ENCODE results near the gene TBC1D16. TPM values are rescaled to one million over a fixed set of nuclear protein-coding genes. Genes with fewer than 3 reads are reported as not detected.

Gene TBC1D16
- total RNA-seq, 1 experiment from 2014 or later: 85.8 TPM

DNA sequence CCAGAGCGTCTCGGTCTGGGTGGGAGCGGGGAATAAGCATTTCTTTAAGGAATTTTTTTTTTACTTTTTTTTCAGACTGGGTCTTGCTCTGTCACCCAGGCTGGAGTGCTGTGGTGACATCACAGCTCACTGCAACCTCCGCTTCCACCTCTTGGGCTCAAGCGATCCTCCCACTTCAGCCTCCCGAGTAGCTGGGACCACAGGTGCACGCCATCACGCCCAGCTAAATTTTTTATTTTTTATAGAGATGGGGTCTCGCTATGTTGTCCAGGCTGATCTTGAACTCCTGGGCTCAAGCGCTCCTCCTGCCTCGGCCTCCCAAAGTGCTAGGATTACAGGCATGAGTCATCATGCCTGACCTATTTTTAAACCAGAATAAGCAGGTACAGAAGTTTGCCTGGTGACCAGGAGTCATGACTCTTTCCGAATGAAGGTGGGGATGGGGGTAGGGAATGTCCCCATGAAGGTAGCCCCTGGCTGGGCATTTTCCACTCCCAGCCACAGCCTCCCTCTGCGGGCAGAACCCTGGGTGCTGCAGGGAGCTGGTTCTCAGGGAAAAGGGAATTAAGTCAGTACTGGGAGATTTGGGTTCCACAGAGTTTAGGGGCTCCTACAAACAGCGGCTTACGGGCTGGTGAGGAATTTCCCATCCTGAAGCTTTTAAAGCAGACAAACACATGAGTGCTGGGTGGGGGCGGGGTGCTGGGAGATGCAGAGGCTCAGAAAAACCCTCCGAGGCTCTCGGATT lies 48.3 kb downstream of the TBC1D16 start:
- H4K20me1 ChIP-seq (ENCODE audit: control insufficient read depth, insufficient read depth, insufficient read length): no peaks in the 10 kb centered on the region
- Mint-ChIP-seq H3K4me3 (no peak overlapping the region), H3K36me3 (ENCODE audit: insufficient read depth in 1 of 3, low read depth in 3 of 3) (peaks cover 0 to 7% (median 1%) of the 10 kb centered on the region in 3 experiments; a peak in 2 of 7 replicates), H3K9me3 (no peaks in the 10 kb centered on the region; a peak in 1 of 5 replicates), H3K27me3 (ENCODE audit: low read depth) (peaks cover 1% of the 10 kb centered on the region; the same call in 1 of the 2 replicates), H3K4me1 (peaks cover 37 to 46% of the 10 kb centered on the region in 2 experiments), H3K27ac (peak overlapping the region in 2 of 3 experiments; percentile 60 to 92; a peak in 2 of 7 replicates)
- DNase-seq: no peak
- no peak overlapping the region for H3K18ac ChIP-seq (ENCODE audit: insufficient read length, low read depth, low read length)
- H3K9me3 ChIP-seq (ENCODE audit: control insufficient read depth, low read depth, low read length): no peaks in the 10 kb centered on the region
- no peak overlapping the region for H4K91ac ChIP-seq (ENCODE audit: insufficient read length, low read depth, low read length)
- H3K27ac ChIP-seq (ENCODE audit: insufficient read length, low read depth, low read length): no peak overlapping the region
- H3K14ac ChIP-seq (ENCODE audit: insufficient read depth, low read length): no peak overlapping the region; the same call in 1 of the 2 replicates
- no peak overlapping the region for H2BK20ac ChIP-seq (ENCODE audit: low read depth, low read length, poor library complexity, severe bottlenecking)
- H2BK12ac ChIP-seq (ENCODE audit: insufficient read length, low read depth, low read length): no peak overlapping the region
- no peak overlapping the region for H2AFZ ChIP-seq (ENCODE audit: low read length)
- peaks cover 3% of the 10 kb centered on the region; the same call in 1 of the 2 replicates for H3K4me1 ChIP-seq (ENCODE audit: insufficient read depth, low read length)
- H4K8ac ChIP-seq (replicated peaks; ENCODE audit: insufficient read length, low read depth, low read length): no peak overlapping the region
- H3K9ac ChIP-seq (ENCODE audit: extremely low read depth, insufficient read length, low read length): no peak overlapping the region
- H3K4me2 ChIP-seq (ENCODE audit: insufficient read depth, insufficient read length, low read length): no peak overlapping the region
- no peak overlapping the region for H3K56ac ChIP-seq (ENCODE audit: insufficient read length, low read depth, low read length)
- no peak overlapping the region for H3T11ph ChIP-seq (ENCODE audit: low read length)
- TF ChIP-seq, protein P1, sequence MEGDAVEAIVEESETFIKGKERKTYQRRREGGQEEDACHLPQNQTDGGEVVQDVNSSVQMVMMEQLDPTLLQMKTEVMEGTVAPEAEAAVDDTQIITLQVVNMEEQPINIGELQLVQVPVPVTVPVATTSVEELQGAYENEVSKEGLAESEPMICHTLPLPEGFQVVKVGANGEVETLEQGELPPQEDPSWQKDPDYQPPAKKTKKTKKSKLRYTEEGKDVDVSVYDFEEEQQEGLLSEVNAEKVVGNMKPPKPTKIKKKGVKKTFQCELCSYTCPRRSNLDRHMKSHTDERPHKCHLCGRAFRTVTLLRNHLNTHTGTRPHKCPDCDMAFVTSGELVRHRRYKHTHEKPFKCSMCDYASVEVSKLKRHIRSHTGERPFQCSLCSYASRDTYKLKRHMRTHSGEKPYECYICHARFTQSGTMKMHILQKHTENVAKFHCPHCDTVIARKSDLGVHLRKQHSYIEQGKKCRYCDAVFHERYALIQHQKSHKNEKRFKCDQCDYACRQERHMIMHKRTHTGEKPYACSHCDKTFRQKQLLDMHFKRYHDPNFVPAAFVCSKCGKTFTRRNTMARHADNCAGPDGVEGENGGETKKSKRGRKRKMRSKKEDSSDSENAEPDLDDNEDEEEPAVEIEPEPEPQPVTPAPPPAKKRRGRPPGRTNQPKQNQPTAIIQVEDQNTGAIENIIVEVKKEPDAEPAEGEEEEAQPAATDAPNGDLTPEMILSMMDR (conservative IDR thresholded peaks at IDR 0.05): no peak
- no peak overlapping the region for H3K23ac ChIP-seq (ENCODE audit: insufficient read length, low read depth, low read length)
- H3K4ac ChIP-seq (ENCODE audit: low read depth, low read length): no peak overlapping the region
- peaks cover 2% of the 10 kb centered on the region; the same call in 1 of the 2 replicates for H3K79me2 ChIP-seq (ENCODE audit: insufficient read depth, low read length)
- no peak overlapping the region for H2BK120ac ChIP-seq (ENCODE audit: low read depth, low read length, poor library complexity, severe bottlenecking)
- no peaks in the 10 kb centered on the region for H3K27me3 ChIP-seq (ENCODE audit: insufficient read depth, low read length)
- peaks cover 9% of the 10 kb centered on the region for H3K79me1 ChIP-seq (ENCODE audit: insufficient read depth, low read depth, low read length, poor library complexity, severe bottlenecking)
- no peak overlapping the region for H4K5ac ChIP-seq (ENCODE audit: insufficient read length, low read depth, low read length)
- H3K23me2 ChIP-seq (ENCODE audit: insufficient read length, low read depth, low read length, poor library complexity, severe bottlenecking): no peaks in the 10 kb centered on the region
- no peak overlapping the region for H2BK15ac ChIP-seq (ENCODE audit: low read depth, low read length)
- WGBS (ENCODE audit: extremely low coverage, insufficient read length, low lambda C conversion rate): no CpG with 5 or more reads among the region's 18 CpGs
- no peak overlapping the region for H2BK5ac ChIP-seq (ENCODE audit: insufficient read length, low read length)
- no peak overlapping the region for H2AK5ac ChIP-seq (ENCODE audit: insufficient read length, low read length)
